NK-92 treated with Interleukin-12 subunit alpha and Interleukin-12 subunit beta, amount 100 ng/mL, for 24 hours (cell line): Measurements from ENCODE around the gene JMJD8.

Experiments used
- DNase-seq: peaks from one replicate; lab custom pipeline; 2025; lab: John Stamatoyannopoulos, UW

The JMJD8 gene

GRCh38 chr16:677316-678190 lies 6.6 kb downstream of the JMJD8 start:
- DNase-seq = no peak

- DNase-seq = no peak
These were observed 7.2 kb downstream of the JMJD8 start for GRCh38 chr16:676913-677312.

GRCh38 chr16:676565-676902 lies 7.6 kb downstream of the JMJD8 start:
- no peak for DNase-seq

GRCh38 chr16:675884-676564 lies 8.1 kb downstream of the JMJD8 start:
- no peak for DNase-seq

- no peak for DNase-seq
These were observed 8.9 kb downstream of the JMJD8 start, which contains the start of gene RHBDL1 for GRCh38 chr16:674968-675883. RHBDL1 (plus strand) TSS chr16:675671; CDS start chr16:675791, 120 bp downstream.

GRCh38 chr16:674214-674881 lies 9.8 kb downstream of the JMJD8 start:
- no peak for DNase-seq

- no peak for DNase-seq
These were observed 10.6 kb downstream of the JMJD8 start for GRCh38 chr16:673399-673991.

- DNase-seq = no peak
These were observed 11.3 kb downstream of the JMJD8 start for GRCh38 chr16:672851-673250.

- no peak for DNase-seq
These were observed 11.8 kb downstream of the JMJD8 start for GRCh38 chr16:672371-672770.

- no peak for DNase-seq
These were observed 12.6 kb downstream of the JMJD8 start for GRCh38 chr16:671353-672131.

- DNase-seq = no peak
These were observed 13.4 kb downstream of the JMJD8 start for GRCh38 chr16:670485-671352.

- DNase-seq = no peak
These were observed 14.5 kb downstream of the JMJD8 start for GRCh38 chr16:669666-670065.

GRCh38 chr16:668519-669171 lies 15.5 kb downstream of the JMJD8 start:
- DNase-seq = no peak

GRCh38 chr16:667780-668518 lies 16.2 kb downstream of the JMJD8 start, which contains the start of gene RHOT2:
RHOT2 (plus strand) TSS chr16:668132; CDS start chr16:668200, 68 bp downstream.
- peak; percentile 83 for DNase-seq

- DNase-seq = no peak
These were observed 16.9 kb downstream of the JMJD8 start for GRCh38 chr16:667113-667779.

- no peak for DNase-seq
These were observed 17.6 kb downstream of the JMJD8 start for GRCh38 chr16:666572-666971.

- no peak for DNase-seq
These were observed 21.5 kb downstream of the JMJD8 start for GRCh38 chr16:662597-662996.

GRCh38 chr16:662095-662494 lies 22.0 kb downstream of the JMJD8 start:
- DNase-seq = no peak
